Measurements from ENCODE around the gene UTP11. TPM values are rescaled to one million over a fixed set of nuclear protein-coding genes. Genes with fewer than 3 reads are reported as not detected.
A peak's percentile ranks its signal among the peaks of the same experiment; 100 is the strongest.

UTP11 gene
- total and polyA plus RNA-seq, 2 of the 8 experiments (the other 6 are each of a cell fraction or from before 2014, with no cell fraction given) = 19.5 to 60.5 TPM

GRCh38 chr1:38044221-38045215 is 32.0 kb downstream of the UTP11 start:
- Histone ChIP-seq H3K79me1 (ENCODE audit: low read depth, low read length) (peaks cover 2% of the 10 kb centered on the region; the same call in 1 of the 2 replicates), H2BK15ac (ENCODE audit: low read length) (no peak overlapping the region), H3K14ac (ENCODE audit: insufficient read length) (no peak overlapping the region), H3K23me2 (ENCODE audit: low read depth, low read length) (peaks cover 26% of the 10 kb centered on the region; the same call in 1 of the 2 replicates), H4K20me1 (replicated peaks in 1 of 2; ENCODE audit: control insufficient read depth in 1 of 2, insufficient read depth in 2 of 2, low read length in 2 of 2) (peaks cover 11 to 20% of the 10 kb centered on the region in 2 experiments), H3K9me3 (ENCODE audit: insufficient read depth in 2 of 2, low read depth in 1 of 2, low read length in 1 of 2) (no peaks in the 10 kb centered on the region; a peak in 1 of 4 replicates), H3K36me3 (ENCODE audit: control insufficient read depth in 2 of 4, insufficient read depth in 4 of 4, low read length in 3 of 4) (peaks cover 0 to 10% (median 0%) of the 10 kb centered on the region in 4 experiments; a peak in 1 of 8 replicates), H2BK20ac (ENCODE audit: low read length) (no peak overlapping the region), H4K91ac (replicated peaks; ENCODE audit: insufficient read length, low read length) (no peak overlapping the region), H2BK120ac (replicated peaks; ENCODE audit: low read depth, low read length) (no peak overlapping the region), H3K56ac (replicated peaks; ENCODE audit: insufficient read length, low read depth, low read length) (no peak overlapping the region), H3K4me2 (ENCODE audit: insufficient read depth in 1 of 2, low read depth in 2 of 2, low read length in 2 of 2) (peak overlapping the region; percentile 51 to 84), H3K4ac (replicated peaks; ENCODE audit: insufficient read length, low read depth, low read length) (no peak overlapping the region), H3K9ac (replicated peaks in 1 of 4; ENCODE audit: extremely low read depth in 1 of 4, low read depth in 3 of 4, low read length in 3 of 4) (peak overlapping the region in 1 of 4 experiments; percentile 26; a peak in 1 of 7 replicates), H3K79me2 (ENCODE audit: control insufficient read depth in 1 of 2, insufficient read depth in 2 of 2, low read length in 2 of 2) (peaks cover 0 to 15% of the 10 kb centered on the region in 2 experiments; a peak in 3 of 4 replicates), H4K8ac (ENCODE audit: extremely low read depth, insufficient read depth, low read length) (0 out of 2 replicates have a peak overlapping the region, but pooled peaks have one; percentile 17), H3K27me3 (replicated peaks in 1 of 4; ENCODE audit: control insufficient read depth in 3 of 4, extremely low read depth in 1 of 4, insufficient read depth in 3 of 4, low read length in 3 of 4) (peaks cover 10 to 48% (median 40%) of the 10 kb centered on the region in 4 experiments; a peak in 6 of 7 replicates), H3K4me1 (replicated peaks in 1 of 4; ENCODE audit: control insufficient read depth in 3 of 4, insufficient read depth in 4 of 4, low read length in 3 of 4) (peaks cover 3 to 18% (median 10%) of the 10 kb centered on the region in 4 experiments), H2BK5ac (ENCODE audit: low read depth, low read length) (no peak overlapping the region), H2AK5ac (ENCODE audit: low read depth, low read length) (no peak overlapping the region), H3K27ac (ENCODE audit: low read depth, low read length) (no peak overlapping the region), H2AFZ (ENCODE audit: low read length) (no peak overlapping the region), H3K4me3 (ENCODE audit: extremely low read depth in 1 of 4, insufficient read depth in 2 of 4, low read depth in 3 of 4, low read length in 4 of 4) (peak overlapping the region; percentile 75 to 88 (median 81)), H2BK12ac (ENCODE audit: low read depth, low read length) (no peak overlapping the region), H3K23ac (ENCODE audit: insufficient read length) (no peak overlapping the region), H3K18ac (ENCODE audit: extremely low read depth, low read length) (no peak overlapping the region), H4K5ac (ENCODE audit: insufficient read length, low read depth, low read length) (no peak overlapping the region)
- DNase-seq (ENCODE audit: low read depth in 1 of 2, low spot score in 2 of 2) = peak in 1 of 2 experiments; percentile 68
- CTCF ChIA-PET (ENCODE audit: partially characterized antibody) = interaction anchor here (0.6 to 3.5 kb wide), 4 partner anchors 11 to 458 kb away, joined by 3 to 37 read pairs (median 11); no protein-coding TSS in a partner anchor
- POLR2A ChIA-PET (ENCODE audit: partially characterized antibody) = interaction anchor here (1.2 to 7.6 kb wide), 4 partner anchors 8 to 43 kb away, joined by 4 to 59 read pairs (median 7); no protein-coding TSS in a partner anchor
- FAIRE-seq = no peak
- 3% methylated on average over 50 of the region's 70 CpGs; no CpG with 5 or more reads in 1 of the 2 experiments for WGBS, 2 experiments (ENCODE audit: extremely low coverage in 1 of 2, insufficient coverage in 1 of 2, insufficient read length in 1 of 2, insufficient replicate concordance in 2 of 2, low coverage in 1 of 2, low lambda C conversion rate in 2 of 2, missing lambda C conversion rate in 1 of 2)
- TF ChIP-seq RNF2 (IDR thresholded peaks at IDR 0.05; ENCODE audit: borderline replicate concordance, low read depth, low read length, missing control alignments, poor library complexity, severe bottlenecking) = peak; percentile 79
- TF ChIP-seq PHF8 (conservative IDR thresholded peaks at IDR 0.05; ENCODE audit: low read depth, low read length) = 0 out of 2 replicates have a peak, but pooled peaks have one; percentile 17
- TF ChIP-seq FOSL1 (IDR thresholded peaks at IDR 0.05; ENCODE audit: insufficient read depth, low read depth, low read length) = no peak
- TF ChIP-seq CHD1 (IDR thresholded peaks at IDR 0.05; ENCODE audit: low read depth, low read length) = 0 out of 2 replicates have a peak, but pooled peaks have one; percentile 32
